Measurements from ENCODE around the gene GBE1.

DNA sequence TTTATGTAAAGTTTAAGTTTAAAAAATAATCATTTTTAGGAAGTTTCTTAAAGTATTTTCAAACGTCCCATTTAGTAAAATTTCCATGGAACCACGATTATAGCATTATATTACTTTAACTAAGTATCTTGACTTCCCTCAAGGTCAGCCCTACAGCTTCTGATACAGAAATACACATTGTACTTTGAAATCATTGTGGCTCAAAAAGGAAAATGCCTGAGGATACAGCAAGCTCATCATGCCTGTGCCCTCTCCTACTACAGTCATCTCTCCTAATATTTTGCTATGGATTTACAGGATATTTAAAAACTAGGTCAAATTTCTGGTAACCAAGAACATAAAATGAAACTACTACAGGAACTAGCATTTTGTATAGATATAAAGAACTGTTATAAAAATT lies 51.8 kb downstream of the GBE1 start:
- TF ChIP-seq RFX5 (IDR thresholded peaks at IDR 0.05; ENCODE audit: low read length): no peak
- no peak for TF ChIP-seq EP300 (IDR thresholded peaks at IDR 0.05; ENCODE audit: borderline replicate concordance in 1 of 2, low read depth in 1 of 2, low read length in 1 of 2)
- no peak for TF ChIP-seq CTCF (IDR thresholded peaks at IDR 0.05)
- TF ChIP-seq, protein P1, sequence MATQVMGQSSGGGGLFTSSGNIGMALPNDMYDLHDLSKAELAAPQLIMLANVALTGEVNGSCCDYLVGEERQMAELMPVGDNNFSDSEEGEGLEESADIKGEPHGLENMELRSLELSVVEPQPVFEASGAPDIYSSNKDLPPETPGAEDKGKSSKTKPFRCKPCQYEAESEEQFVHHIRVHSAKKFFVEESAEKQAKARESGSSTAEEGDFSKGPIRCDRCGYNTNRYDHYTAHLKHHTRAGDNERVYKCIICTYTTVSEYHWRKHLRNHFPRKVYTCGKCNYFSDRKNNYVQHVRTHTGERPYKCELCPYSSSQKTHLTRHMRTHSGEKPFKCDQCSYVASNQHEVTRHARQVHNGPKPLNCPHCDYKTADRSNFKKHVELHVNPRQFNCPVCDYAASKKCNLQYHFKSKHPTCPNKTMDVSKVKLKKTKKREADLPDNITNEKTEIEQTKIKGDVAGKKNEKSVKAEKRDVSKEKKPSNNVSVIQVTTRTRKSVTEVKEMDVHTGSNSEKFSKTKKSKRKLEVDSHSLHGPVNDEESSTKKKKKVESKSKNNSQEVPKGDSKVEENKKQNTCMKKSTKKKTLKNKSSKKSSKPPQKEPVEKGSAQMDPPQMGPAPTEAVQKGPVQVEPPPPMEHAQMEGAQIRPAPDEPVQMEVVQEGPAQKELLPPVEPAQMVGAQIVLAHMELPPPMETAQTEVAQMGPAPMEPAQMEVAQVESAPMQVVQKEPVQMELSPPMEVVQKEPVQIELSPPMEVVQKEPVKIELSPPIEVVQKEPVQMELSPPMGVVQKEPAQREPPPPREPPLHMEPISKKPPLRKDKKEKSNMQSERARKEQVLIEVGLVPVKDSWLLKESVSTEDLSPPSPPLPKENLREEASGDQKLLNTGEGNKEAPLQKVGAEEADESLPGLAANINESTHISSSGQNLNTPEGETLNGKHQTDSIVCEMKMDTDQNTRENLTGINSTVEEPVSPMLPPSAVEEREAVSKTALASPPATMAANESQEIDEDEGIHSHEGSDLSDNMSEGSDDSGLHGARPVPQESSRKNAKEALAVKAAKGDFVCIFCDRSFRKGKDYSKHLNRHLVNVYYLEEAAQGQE (IDR thresholded peaks at IDR 0.05; ENCODE audit: low read depth, low read length): no peak
- TF ChIP-seq SIN3A (IDR thresholded peaks at IDR 0.05; ENCODE audit: borderline replicate concordance, low read depth, low read length): no peak
- TF ChIP-seq, protein P2, sequence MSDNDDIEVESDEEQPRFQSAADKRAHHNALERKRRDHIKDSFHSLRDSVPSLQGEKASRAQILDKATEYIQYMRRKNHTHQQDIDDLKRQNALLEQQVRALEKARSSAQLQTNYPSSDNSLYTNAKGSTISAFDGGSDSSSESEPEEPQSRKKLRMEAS (IDR thresholded peaks at IDR 0.05; ENCODE audit: low read depth): no peak
- TF ChIP-seq FOXM1 (IDR thresholded peaks at IDR 0.05; ENCODE audit: low read depth): no peak
- no peak for TF ChIP-seq TAF1 (IDR thresholded peaks at IDR 0.05; ENCODE audit: borderline replicate concordance, low read depth, low read length)
- no peak for TF ChIP-seq FOSL2 (IDR thresholded peaks at IDR 0.05; ENCODE audit: borderline replicate concordance, low read depth)
- no peak for TF ChIP-seq EZH2phosphoT487 (IDR thresholded peaks at IDR 0.05; ENCODE audit: borderline replicate concordance, low read depth)
- no peak for TF ChIP-seq JUND (IDR thresholded peaks at IDR 0.05)
- no peak for TF ChIP-seq MXI1 (IDR thresholded peaks at IDR 0.05; ENCODE audit: low read depth, low read length)
- TF ChIP-seq, protein P3, sequence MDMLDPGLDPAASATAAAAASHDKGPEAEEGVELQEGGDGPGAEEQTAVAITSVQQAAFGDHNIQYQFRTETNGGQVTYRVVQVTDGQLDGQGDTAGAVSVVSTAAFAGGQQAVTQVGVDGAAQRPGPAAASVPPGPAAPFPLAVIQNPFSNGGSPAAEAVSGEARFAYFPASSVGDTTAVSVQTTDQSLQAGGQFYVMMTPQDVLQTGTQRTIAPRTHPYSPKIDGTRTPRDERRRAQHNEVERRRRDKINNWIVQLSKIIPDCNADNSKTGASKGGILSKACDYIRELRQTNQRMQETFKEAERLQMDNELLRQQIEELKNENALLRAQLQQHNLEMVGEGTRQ (IDR thresholded peaks at IDR 0.05; ENCODE audit: borderline replicate concordance, low read depth, low read length): no peak
